Neuronal stem cell (in vitro differentiated cells): Measurements from ENCODE around the gene PTPN12.

Experiments
- DNase-seq: peaks from one replicate; pipeline ENCODE4 v3.0.0-alpha.2; 2013; ENCODE audit warnings: low spot score
- H2AFZ ChIP-seq: one replicate; pipeline ENCODE4 v1.6.1; 2013; ENCODE audit warnings: mild to moderate bottlenecking, low read length, inconsistent platforms
- H2AK5ac ChIP-seq: 2 replicates; pipeline ENCODE4 v1.6.1; 2013; ENCODE audit warnings: low read depth, mild to moderate bottlenecking, inconsistent platforms, low read length, moderate library complexity, mixed read lengths
- H2BK120ac ChIP-seq: 2 replicates; pipeline ENCODE4 v1.6.1; 2013; ENCODE audit warnings: low read depth, mild to moderate bottlenecking, inconsistent platforms, low read length, moderate library complexity, mixed read lengths
- H2BK12ac ChIP-seq: one replicate; pipeline ENCODE4 v1.6.1; 2013; ENCODE audit warnings: low read length, inconsistent platforms
- H2BK15ac ChIP-seq: 2 replicates; pipeline ENCODE4 v1.6.1; 2013; ENCODE audit warnings: mild to moderate bottlenecking, low read length, inconsistent platforms, mixed read lengths
- H2BK5ac ChIP-seq: one replicate; pipeline ENCODE4 v1.6.1; 2013; ENCODE audit warnings: inconsistent platforms, mild to moderate bottlenecking, low read length, moderate library complexity
- H3K14ac ChIP-seq: one replicate; pipeline ENCODE4 v1.6.1; 2013; ENCODE audit warnings: low read length, inconsistent platforms
- H3K18ac ChIP-seq: 2 replicates; pipeline ENCODE4 v1.6.1; 2013; ENCODE audit warnings: low read length, inconsistent platforms
- H3K23ac ChIP-seq: 2 replicates; pipeline ENCODE4 v1.6.1; 2013; ENCODE audit warnings: low read depth, mild to moderate bottlenecking, mixed read lengths, low read length, inconsistent platforms; ENCODE audit not compliant: poor library complexity
- H3K27ac ChIP-seq: replicated peaks from 3 replicates; pipeline ENCODE4 v1.5.1; 2013; ENCODE audit warnings: low read length, inconsistent platforms
- H3K27me3 ChIP-seq, 3 experiments: 2 replicates each; pipeline ENCODE4 v1.6.1; 2013; ENCODE audit warnings: low read length in 3 of 3, mild to moderate bottlenecking in 2 of 3, inconsistent platforms in 1 of 3, low read depth in 1 of 3, mixed read lengths in 1 of 3, moderate library complexity in 1 of 3; ENCODE audit not compliant: control insufficient read depth in 3 of 3, insufficient read depth in 3 of 3
- H3K36me3 ChIP-seq, 2 donors: replicated peaks in 1 of 2; 2 replicates each; pipeline ENCODE4 v1.6.1; 2013; ENCODE audit warnings: low read length in 2 of 2; ENCODE audit not compliant: control insufficient read depth in 2 of 2, insufficient read depth in 2 of 2
- H3K4ac ChIP-seq: 2 replicates; pipeline ENCODE4 v1.6.1; 2013; ENCODE audit warnings: inconsistent platforms, mild to moderate bottlenecking, low read length, moderate library complexity
- H3K4me1 ChIP-seq, 2 donors: 1 replicate in 1 of 2; 2 replicates in 1 of 2; pipeline ENCODE4 v1.6.1; 2013; ENCODE audit warnings: low read length in 2 of 2, low read depth in 1 of 2; ENCODE audit not compliant: control insufficient read depth in 2 of 2, insufficient read depth in 1 of 2
- H3K4me2 ChIP-seq: one replicate; pipeline ENCODE4 v1.6.1; 2013; ENCODE audit warnings: mild to moderate bottlenecking, low read length, inconsistent platforms; ENCODE audit not compliant: insufficient read depth, poor library complexity, severe bottlenecking
- H3K4me3 ChIP-seq, 2 donors: 2 replicates each; pipeline ENCODE4 v1.5.1; 2013; ENCODE audit warnings: low read length in 2 of 2, mild to moderate bottlenecking in 2 of 2, inconsistent platforms in 1 of 2, moderate library complexity in 1 of 2
- H3K79me1 ChIP-seq: one replicate; pipeline ENCODE4 v1.6.1; 2013; ENCODE audit warnings: low read depth, mild to moderate bottlenecking, inconsistent platforms, low read length, moderate library complexity
- H3K9ac ChIP-seq: one replicate; pipeline ENCODE4 v1.6.1; 2013; ENCODE audit warnings: mild to moderate bottlenecking, low read depth, low read length, inconsistent platforms; ENCODE audit not compliant: poor library complexity
- H3K9me3 ChIP-seq, 2 donors: replicated peaks in 1 of 2; 2 replicates each; pipeline versions ENCODE3 to v1.6.1; 2013; ENCODE audit warnings: low read length in 2 of 2, mild to moderate bottlenecking in 2 of 2, inconsistent platforms in 1 of 2, low read depth in 1 of 2, mixed read lengths in 1 of 2, moderate library complexity in 1 of 2; ENCODE audit not compliant: control insufficient read depth in 2 of 2, insufficient read depth in 1 of 2
- H4K8ac ChIP-seq: one replicate; pipeline ENCODE4 v1.6.1; 2013; ENCODE audit warnings: low read depth, mild to moderate bottlenecking, inconsistent platforms, low read length, moderate library complexity
- H4K91ac ChIP-seq: one replicate; pipeline ENCODE4 v1.6.1; 2013; ENCODE audit warnings: low read length, low read depth, mild to moderate bottlenecking, inconsistent platforms; ENCODE audit not compliant: poor library complexity
- WGBS, 2 donors: extraction: QIAGEN DNeasy Blood & Tissue Kit; methylation state at CpG; one replicate each; pipeline ENCODE4 v1.1.7; 2013; ENCODE audit warnings: missing lambda C conversion rate in 2 of 2, mixed read lengths in 1 of 2; ENCODE audit not compliant: insufficient read length in 2 of 2, insufficient replicate concordance in 1 of 2; ENCODE audit errors: extremely low coverage in 2 of 2; 5-methylcytosine and 5-hydroxymethylcytosine counted together

Gene PTPN12

GRCh38 chr7:77563275-77563674 is 26.2 kb downstream of the PTPN12 start:
- H2BK5ac ChIP-seq: no peak overlapping the region
- H3K4me3 ChIP-seq: no peak overlapping the region
- no peak overlapping the region for H3K27ac ChIP-seq
- H3K23ac ChIP-seq: no peak overlapping the region
- no peak for DNase-seq
- no peak overlapping the region for H2BK120ac ChIP-seq
- no peak overlapping the region for H3K14ac ChIP-seq
- no peak overlapping the region for H4K8ac ChIP-seq
- no CpG with 5 or more reads among the region's 2 CpGs for WGBS, 2 donors
- H3K4me2 ChIP-seq: no peak overlapping the region
- H2AK5ac ChIP-seq: no peak overlapping the region
- no peak overlapping the region for H2AFZ ChIP-seq
- H3K4ac ChIP-seq: no peak overlapping the region
- no peaks in the 10 kb centered on the region for H3K79me1 ChIP-seq
- peaks cover 0 to 6% of the 10 kb centered on the region in 2 donors for H3K9me3 ChIP-seq
- H3K18ac ChIP-seq: no peak overlapping the region
- H3K36me3 ChIP-seq: peaks cover 0 to 36% of the 10 kb centered on the region in 2 donors
- H3K4me1 ChIP-seq: peaks cover 0 to 1% of the 10 kb centered on the region in 2 donors
- no peak overlapping the region for H4K91ac ChIP-seq
- no peak overlapping the region for H2BK12ac ChIP-seq
- H3K27me3 ChIP-seq: no peaks in the 10 kb centered on the region
- H3K9ac ChIP-seq: no peak overlapping the region
- no peak overlapping the region for H2BK15ac ChIP-seq

GRCh38 chr7:77565917-77566316 is 28.8 kb downstream of the PTPN12 start:
- peaks cover 0 to 5% of the 10 kb centered on the region in 2 donors for H3K9me3 ChIP-seq
- peaks cover 2% of the 10 kb centered on the region for H3K79me1 ChIP-seq
- no peak overlapping the region for H3K23ac ChIP-seq
- DNase-seq: no peak
- H2AK5ac ChIP-seq: no peak overlapping the region
- H3K36me3 ChIP-seq: peaks cover 0 to 57% of the 10 kb centered on the region in 2 donors
- H3K4me2 ChIP-seq: no peak overlapping the region
- H2BK120ac ChIP-seq: no peak overlapping the region
- no peak overlapping the region for H2BK5ac ChIP-seq
- H3K14ac ChIP-seq: no peak overlapping the region
- H2BK15ac ChIP-seq: no peak overlapping the region
- no peak overlapping the region for H4K8ac ChIP-seq
- H3K9ac ChIP-seq: no peak overlapping the region
- no peak overlapping the region for H4K91ac ChIP-seq
- no peak overlapping the region for H3K4ac ChIP-seq
- no peak overlapping the region for H3K18ac ChIP-seq
- no peak overlapping the region for H2BK12ac ChIP-seq
- H3K27ac ChIP-seq: no peak overlapping the region
- WGBS, 2 donors: no CpG with 5 or more reads among the region's 1 CpG
- H2AFZ ChIP-seq: no peak overlapping the region
- H3K4me3 ChIP-seq: no peak overlapping the region
- H3K27me3 ChIP-seq: no peaks in the 10 kb centered on the region
- peaks cover 0 to 1% of the 10 kb centered on the region in 2 donors for H3K4me1 ChIP-seq

DNA sequence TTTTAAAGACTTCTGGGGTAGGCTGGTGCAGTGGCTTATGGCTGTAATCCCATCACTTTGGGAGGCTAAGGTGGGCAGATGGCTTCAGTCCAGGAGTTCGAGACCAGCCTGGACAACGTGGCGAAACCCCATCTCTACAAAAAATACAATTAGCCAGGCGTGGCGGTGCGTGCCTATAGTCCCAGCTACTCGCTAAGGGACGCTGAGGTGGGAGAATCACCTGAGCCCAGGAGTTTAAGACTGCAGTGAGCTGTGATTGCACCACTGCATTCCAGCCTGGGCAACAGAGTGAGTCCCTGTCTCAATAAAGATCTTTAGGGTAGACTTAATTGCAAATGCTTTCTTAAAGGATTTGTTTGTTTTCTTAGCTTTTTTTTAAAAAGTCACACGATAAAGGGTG is 29.3 kb downstream of the PTPN12 start:
- Histone ChIP-seq H3K4me1 (peaks cover 0 to 1% of the 10 kb centered on the region in 2 donors), H3K18ac (no peak overlapping the region), H3K4me2 (no peak overlapping the region), H2BK5ac (no peak overlapping the region), H3K27me3 (no peaks in the 10 kb centered on the region), H3K36me3 (peaks cover 0 to 57% of the 10 kb centered on the region in 2 donors), H2BK12ac (no peak overlapping the region), H2AFZ (no peak overlapping the region), H4K91ac (no peak overlapping the region), H3K9me3 (peaks cover 0 to under 1% of the 10 kb centered on the region in 2 donors), H2AK5ac (no peak overlapping the region), H2BK120ac (no peak overlapping the region), H3K4me3 (no peak overlapping the region), H3K4ac (no peak overlapping the region), H4K8ac (no peak overlapping the region), H3K27ac (no peak overlapping the region), H3K79me1 (peaks cover 2% of the 10 kb centered on the region), H2BK15ac (no peak overlapping the region), H3K14ac (no peak overlapping the region), H3K23ac (no peak overlapping the region), H3K9ac (no peak overlapping the region)
- no peak for DNase-seq
- WGBS, 2 donors: no CpG with 5 or more reads among the region's 9 CpGs

GRCh38 chr7:77569514-77570232 is 32.6 kb downstream of the PTPN12 start:
- Histone ChIP-seq H3K27me3 (no peaks in the 10 kb centered on the region), H3K18ac (no peak overlapping the region), H3K4me3 (no peak overlapping the region), H4K8ac (no peak overlapping the region), H3K79me1 (peaks cover 2% of the 10 kb centered on the region), H2BK15ac (no peak overlapping the region), H3K4me2 (no peak overlapping the region), H3K4me1 (peaks cover 0 to 1% of the 10 kb centered on the region in 2 donors), H3K14ac (no peak overlapping the region), H3K23ac (no peak overlapping the region), H3K36me3 (peaks cover 8 to 86% of the 10 kb centered on the region in 2 donors), H3K9ac (no peak overlapping the region), H2AFZ (no peak overlapping the region), H2AK5ac (no peak overlapping the region), H2BK12ac (no peak overlapping the region), H2BK5ac (no peak overlapping the region), H3K27ac (no peak overlapping the region), H4K91ac (no peak overlapping the region), H3K9me3 (no peaks in the 10 kb centered on the region), H2BK120ac (no peak overlapping the region), H3K4ac (no peak overlapping the region)
- WGBS, 2 donors: no CpG with 5 or more reads among the region's 8 CpGs
- DNase-seq: no peak
